HCT116 (cell line): ENCODE results near the gene USP21. TPM values are rescaled to one million over a fixed set of nuclear protein-coding genes. Genes with fewer than 3 reads are reported as not detected.

Source experiments
- ATAC-seq: fragments of 200-7000 bp; cut with Tn5 transposase; 2 replicates; pipeline ENCODE4 v1.9.1; 2020; ENCODE audit warnings: mild to moderate bottlenecking, moderate library complexity
- BruUV-seq: library from RNA; stranded (reverse); fragments of 400-500 nt; replicated peaks from 2 replicates; lab custom pipeline; 2021; lab: Mats Ljungman, UMichigan
- CTCF ChIA-PET: fragments of 300-600 bp; sonication (Branson Sonifier 250); formaldehyde crosslinking; loops from one replicate; lab custom pipeline; 2021; ENCODE audit warnings: antibody characterized with exemption; lab: Charles Lee
- POLR2A ChIA-PET: fragments of 300-600, 350-600 bp; sonication (Branson Sonifier 250); formaldehyde crosslinking; loops from one replicate; lab custom pipeline; 2021; ENCODE audit warnings: antibody characterized with exemption; lab: Charles Lee
- RAD21 ChIA-PET, 2 experiments: fragments of 300-600 bp; sonication (Branson Sonifier 250); formaldehyde crosslinking; loops; one replicate each; lab custom pipeline; 2023; ENCODE audit warnings: low total read pairs in 2 of 2; ENCODE audit not compliant: uncharacterized antibody in 2 of 2, unreplicated experiment in 2 of 2, low non-redundant PET in 1 of 2; lab: Charles Lee
- DNase-seq: peaks from one replicate; pipeline ENCODE4 v3.0.0-alpha.2; 2010; ENCODE audit warnings: low read depth, low spot score
- H2AFZ ChIP-seq: fragments of 200-600 bp; shearing (Covaris generic), sonication (generic); 2 replicates; pipeline ENCODE4 v1.6.1; 2017; ENCODE audit warnings: low read depth, mixed run types, mixed read lengths, antibody characterized with exemption, low read length; ENCODE audit not compliant: poor library complexity, severe bottlenecking
- H3K27ac ChIP-seq: 2 replicates; pipeline ENCODE4 v1.5.1; 2012; ENCODE audit warnings: low read depth, low read length
- H3K27me3 ChIP-seq: fragments of 200-600 bp; sonication (generic); 2 replicates; pipeline ENCODE4 v1.6.1; 2016; ENCODE audit warnings: mixed run types, low read length, mixed read lengths; ENCODE audit not compliant: insufficient read depth
- H3K36me3 ChIP-seq, 2 experiments: fragments of 200-500 bp in 1 of 2; fragments of 200-600 bp in 1 of 2; sonication (Bioruptor generic) in 1 of 2; sonication (generic) in 1 of 2; 2 replicates each; pipeline versions ENCODE4 v1.5.1 to v1.6.1; 2014 to 2016; ENCODE audit warnings: low read length in 2 of 2, inconsistent platforms in 1 of 2, mixed read lengths in 1 of 2, mixed run types in 1 of 2; ENCODE audit not compliant: insufficient read depth in 2 of 2, control insufficient read depth in 1 of 2
- H3K4me1 ChIP-seq, 2 experiments: fragments of 200-600 bp in 1 of 2; sonication (generic) in 1 of 2; 2 replicates each; pipeline versions ENCODE4 v1.5.1 to v1.6.1; 2012 to 2017; ENCODE audit warnings: low read length in 2 of 2, inconsistent platforms in 1 of 2, mild to moderate bottlenecking in 1 of 2, mixed read lengths in 1 of 2, mixed run types in 1 of 2, moderate library complexity in 1 of 2; ENCODE audit not compliant: insufficient read depth in 2 of 2, control insufficient read depth in 1 of 2
- H3K4me2 ChIP-seq: fragments of 200-600 bp; sonication (generic); 2 replicates; pipeline ENCODE4 v1.6.1; 2017; ENCODE audit warnings: mixed run types, low read length, mixed read lengths
- H3K4me3 ChIP-seq, 2 experiments: fragments of 200-600 bp in 1 of 2; sonication (generic) in 1 of 2; replicated peaks in 1 of 2; 2 replicates each; pipeline ENCODE4 v1.5.1; 2011 to 2016; ENCODE audit warnings: low read length in 2 of 2, control low read depth in 1 of 2, low read depth in 1 of 2, mild to moderate bottlenecking in 1 of 2, mixed read lengths in 1 of 2, mixed run types in 1 of 2
- H3K79me2 ChIP-seq: fragments of 200-600 bp; sonication (generic); 2 replicates; pipeline ENCODE4 v1.6.1; 2017; ENCODE audit warnings: mild to moderate bottlenecking, mixed run types, low read length, moderate library complexity, mixed read lengths; ENCODE audit not compliant: insufficient read depth
- H3K9ac ChIP-seq: fragments of 200-600 bp; sonication (generic); 2 replicates; pipeline ENCODE4 v1.6.1; 2016; ENCODE audit warnings: low read length, mixed read lengths
- H3K9me2 ChIP-seq: fragments of 200-600 bp; sonication (generic), shearing (Covaris generic); 2 replicates; pipeline ENCODE4 v1.6.1; 2017; ENCODE audit warnings: mixed run types, mild to moderate bottlenecking, moderate library complexity; ENCODE audit not compliant: insufficient read depth
- H3K9me3 ChIP-seq, 2 experiments: fragments of 200-500 bp in 1 of 2; fragments of 200-600 bp in 1 of 2; sonication (Bioruptor generic) in 1 of 2; sonication (generic) in 1 of 2; 2 replicates each; pipeline ENCODE4 v1.6.1; 2014 to 2017; ENCODE audit warnings: low read length in 2 of 2, mixed read lengths in 2 of 2, inconsistent platforms in 1 of 2, low read depth in 1 of 2, mild to moderate bottlenecking in 1 of 2, mixed run types in 1 of 2, moderate library complexity in 1 of 2; ENCODE audit not compliant: control insufficient read depth in 1 of 2, insufficient read depth in 1 of 2
- H4K20me1 ChIP-seq: fragments of 200-600 bp; sonication (generic), shearing (Covaris generic); 2 replicates; pipeline ENCODE4 v1.6.1; 2017; ENCODE audit warnings: mixed run types, mild to moderate bottlenecking, moderate library complexity; ENCODE audit not compliant: insufficient read depth
- CBX3 ChIP-seq: IDR thresholded peaks from 2 replicates; pipeline ENCODE4 v1.6.1; 2012; ENCODE audit warnings: low read depth
- CEBPB ChIP-seq: IDR thresholded peaks from 2 replicates; pipeline ENCODE4 v1.6.1; 2012; ENCODE audit warnings: low read depth
- EGR1 ChIP-seq: IDR thresholded peaks from 2 replicates; pipeline ENCODE4 v1.6.1; 2012; ENCODE audit warnings: low read depth
- POLR2A ChIP-seq: IDR thresholded peaks from 2 replicates; pipeline ENCODE4 v1.7.0; 2011; ENCODE audit warnings: borderline replicate concordance; ENCODE audit not compliant: insufficient read depth, insufficient read length; ENCODE audit errors: extremely low read depth
- REST ChIP-seq: IDR thresholded peaks from 2 replicates; pipeline ENCODE4 v1.6.1; 2012; ENCODE audit warnings: low read depth
- SP1 ChIP-seq: IDR thresholded peaks from 2 replicates; pipeline ENCODE4 v1.6.1; 2012; ENCODE audit warnings: low read depth
- ZBTB33 ChIP-seq: IDR thresholded peaks from 2 replicates; pipeline ENCODE4 v1.6.1; 2011; ENCODE audit warnings: mild to moderate bottlenecking, low read length, moderate library complexity; ENCODE audit not compliant: insufficient replicate concordance; ENCODE audit errors: extremely low read depth
- intact Hi-C: fragments of 100-400 bp; cut with micrococcal nuclease; formaldehyde crosslinking; loops from 2 replicates; pipeline ENCODE4 v1.10.0; 2022
- total RNA-seq: library from RNA; stranded (reverse); gene quantifications from one replicate; pipeline ENCODE4 v1.2.1, GENCODE V29; 2021; ENCODE audit not compliant: unreplicated experiment

Gene USP21
- total RNA-seq, 1 experiment from 2014 or later, result 22.1 TPM

GRCh38 chr1:161127649-161128048 lies 31.7 kb upstream of the USP21 start:
- no peak for ATAC-seq
- no peak overlapping the region for H3K27ac ChIP-seq
- H4K20me1 ChIP-seq, result no peaks in the 10 kb centered on the region
- H3K9me3 ChIP-seq, result no peaks in the 10 kb centered on the region
- no peak overlapping the region for H3K9ac ChIP-seq
- TF ChIP-seq ZBTB33, result no peak
- TF ChIP-seq REST, result no peak
- no peak for TF ChIP-seq SP1
- TF ChIP-seq POLR2A, result no peak
- TF ChIP-seq CBX3, result no peak
- no peak for TF ChIP-seq CEBPB
- TF ChIP-seq EGR1, result no peak
- no peak overlapping the region for H2AFZ ChIP-seq
- H3K27me3 ChIP-seq, result no peaks in the 10 kb centered on the region
- H3K79me2 ChIP-seq, result peaks cover 57% of the 10 kb centered on the region
- no peak overlapping the region for H3K4me2 ChIP-seq
- POLR2A ChIA-PET, result interaction anchor here (1.0 to 1.7 kb wide), 3 partner anchors 10 to 38 kb away, joined by 3 to 5 read pairs (median 3); partner anchors contain the start of genes NIT1 and PFDN2
- peaks cover 3 to 11% of the 10 kb centered on the region in 2 experiments; a peak in 3 of 4 replicates for H3K4me1 ChIP-seq
- H3K36me3 ChIP-seq, result peaks cover 17 to 43% of the 10 kb centered on the region in 2 experiments; a peak in 3 of 4 replicates
- no TSS peak for BruUV-seq
- no peak for DNase-seq
- CTCF ChIA-PET, result no interaction called here
- RAD21 ChIA-PET, result no interaction called here
- no peak overlapping the region for H3K4me3 ChIP-seq
- intact Hi-C loops, result no loop called here
- H3K9me2 ChIP-seq, result no peaks in the 10 kb centered on the region
